Fibroblast of skin of right quadriceps (primary cell): Measurements from ENCODE around the gene BIRC2.

ENCODE experiments used
- DNase-seq: peaks from one replicate; pipeline ENCODE4 v3.0.0-alpha.2; 2013

BIRC2 gene

GRCh38 chr11:102375720-102376399 is 28.8 kb downstream of the BIRC2 start:
- DNase-seq = no peak

GRCh38 chr11:102377891-102378290 is 30.9 kb downstream of the BIRC2 start:
- no peak for DNase-seq

DNA sequence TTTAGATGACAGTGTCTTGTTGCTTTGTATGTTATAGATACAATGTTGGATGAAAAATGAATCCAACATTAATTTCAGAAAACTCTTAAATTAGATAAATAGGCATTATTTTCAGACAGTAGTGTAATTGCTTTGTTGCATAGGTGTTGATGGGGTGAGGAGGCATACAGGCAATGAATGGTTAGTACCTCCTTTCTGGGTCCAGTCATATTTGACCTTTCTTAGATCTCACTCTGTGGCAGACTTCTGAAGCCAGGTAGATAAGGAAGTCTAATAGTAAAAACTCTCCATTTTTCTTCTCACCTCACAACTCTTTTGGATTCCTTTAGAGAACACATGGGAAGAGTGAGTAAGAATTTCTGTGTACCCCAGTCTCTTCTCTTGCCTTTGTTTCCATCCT is 31.8 kb downstream of the BIRC2 start:
- no peak for DNase-seq

DNA sequence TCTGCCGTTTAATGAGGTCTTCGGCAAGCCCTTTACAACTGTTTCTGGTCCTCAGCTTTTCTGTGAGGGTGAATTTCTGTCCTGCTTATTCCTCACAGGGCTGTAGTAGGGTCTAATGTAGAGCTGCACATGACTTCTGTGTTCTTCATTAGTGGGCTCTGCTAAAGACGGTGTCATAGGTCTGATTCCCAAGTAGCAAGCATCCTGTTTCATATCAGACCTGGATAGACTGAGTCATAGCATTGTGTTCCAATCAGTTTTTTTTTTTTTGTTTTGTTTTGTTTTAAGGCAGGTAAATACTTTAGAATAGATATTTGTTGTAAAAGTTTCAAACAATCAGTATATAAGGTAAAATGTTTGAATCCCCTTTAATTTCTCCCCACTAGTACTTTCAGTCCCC is 35.4 kb downstream of the BIRC2 start:
- no peak for DNase-seq

DNA sequence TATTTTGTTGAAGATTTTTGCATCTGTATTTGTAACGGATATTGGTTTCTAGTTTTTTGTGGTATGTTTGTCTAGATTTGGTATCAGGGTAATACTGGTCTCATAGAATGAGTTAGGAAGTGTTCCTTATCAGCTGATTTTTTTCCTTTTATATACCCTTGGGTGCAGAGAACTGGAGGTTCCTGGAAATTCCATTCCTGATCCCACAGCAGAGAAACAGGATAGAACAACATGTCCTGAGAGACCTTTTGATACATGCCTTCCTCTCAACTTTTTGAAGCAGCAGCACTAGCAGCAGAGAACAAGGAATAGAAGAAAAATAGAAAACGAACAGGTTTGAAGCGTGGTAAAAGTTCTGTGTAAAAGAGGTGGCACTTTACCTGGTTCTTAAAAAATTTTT is 36.8 kb downstream of the BIRC2 start:
- DNase-seq = no peak

DNA sequence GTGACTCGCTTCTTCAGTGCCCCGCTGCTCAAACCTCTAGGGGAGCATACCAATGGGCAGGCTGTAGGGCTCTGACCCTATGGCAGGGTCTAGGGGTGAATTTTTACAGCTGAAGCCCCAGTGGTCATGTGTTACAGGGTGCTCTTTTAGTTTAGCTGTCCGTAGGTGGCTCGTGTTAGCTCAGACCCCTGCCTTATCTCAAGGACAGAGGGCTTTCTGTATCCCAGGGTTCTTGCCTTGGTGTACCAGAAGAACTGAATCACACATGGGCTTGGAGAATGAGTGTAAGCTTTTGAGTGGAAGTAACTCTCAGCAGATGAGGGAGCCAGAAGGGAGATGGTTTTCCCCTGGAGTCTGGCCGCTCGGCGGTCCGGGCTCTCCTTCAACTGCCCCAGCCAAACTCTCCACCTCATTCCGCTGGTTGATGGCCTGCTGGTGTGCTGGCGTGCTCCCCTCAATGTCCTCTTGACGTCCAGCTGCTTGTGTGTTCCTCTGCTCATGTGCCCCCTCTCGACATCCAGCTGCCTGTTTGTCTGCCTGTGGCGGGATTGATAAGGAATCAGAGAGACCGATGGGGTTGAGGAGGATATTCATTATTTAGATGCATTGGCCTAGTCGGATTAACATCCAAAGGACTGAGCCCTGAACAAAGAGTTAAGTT is 37.5 kb downstream of the BIRC2 start:
- DNase-seq = no peak

- DNase-seq = no peak
Measured at GRCh38 chr11:102385085-102386007, 38.3 kb downstream of the BIRC2 start.

DNA sequence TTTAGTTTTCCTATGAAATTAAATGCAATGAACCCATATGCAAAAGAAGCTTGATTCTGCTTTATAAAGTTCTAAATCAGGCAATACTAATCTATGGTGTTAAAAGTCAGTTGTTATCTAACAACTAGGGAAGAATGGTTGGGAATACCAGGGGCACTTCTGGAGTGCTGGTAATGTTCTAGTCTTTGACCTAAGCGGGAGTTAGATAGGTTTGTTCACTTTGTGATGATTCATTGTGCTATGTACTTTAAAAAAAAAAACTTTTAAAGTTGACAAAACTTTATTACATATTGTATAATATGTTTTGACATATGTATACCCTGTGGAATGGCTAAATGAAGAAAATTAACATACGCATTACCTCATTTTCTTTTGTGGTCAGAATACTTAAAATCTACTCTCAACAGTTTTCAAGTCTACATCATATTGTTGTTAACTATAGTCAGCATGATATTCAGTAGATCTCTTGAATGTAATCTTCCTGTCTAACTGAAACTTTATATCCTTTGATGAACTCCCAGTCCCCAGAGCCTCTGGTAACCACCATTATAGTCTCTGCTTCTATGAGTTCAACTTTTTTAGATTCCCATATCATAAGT is 39.2 kb downstream of the BIRC2 start:
- DNase-seq = no peak

DNA sequence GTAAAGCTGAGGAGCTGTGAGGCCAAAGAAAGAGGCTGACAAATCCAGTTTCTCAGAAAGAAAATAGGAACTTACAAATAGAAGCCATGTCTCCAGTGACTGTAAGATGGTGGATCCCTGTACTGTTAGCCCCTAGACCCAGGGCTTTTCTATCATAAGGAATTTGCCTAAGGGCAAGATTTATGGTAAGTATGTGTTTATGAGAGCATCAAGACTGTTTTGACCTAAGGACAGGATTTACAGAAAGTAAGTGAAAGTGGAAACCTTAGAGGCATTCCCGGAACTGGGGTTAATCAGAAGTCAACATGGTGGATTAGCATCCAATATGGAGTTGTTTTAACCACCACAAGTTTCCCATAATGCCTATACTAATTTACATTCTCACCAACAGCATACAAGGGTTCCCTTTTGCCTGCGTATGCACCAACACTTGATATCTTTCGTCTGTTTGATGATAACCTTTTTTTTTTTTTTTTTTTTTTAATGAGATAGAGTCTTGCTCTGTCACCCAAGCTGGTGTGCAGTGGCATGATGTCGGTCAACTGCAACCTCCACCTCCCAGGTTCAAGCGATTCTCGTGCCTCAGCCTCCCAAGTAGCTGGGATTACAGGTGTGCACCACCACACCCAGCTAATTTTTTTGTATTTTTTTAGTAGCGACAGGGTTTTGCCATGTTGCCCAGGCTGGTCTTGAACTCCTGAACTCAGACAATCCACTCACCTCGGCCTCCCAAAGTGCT is 40.2 kb downstream of the BIRC2 start:
- no peak for DNase-seq

- no peak for DNase-seq
Measured at GRCh38 chr11:102389253-102389652, 42.2 kb downstream of the BIRC2 start.

DNA sequence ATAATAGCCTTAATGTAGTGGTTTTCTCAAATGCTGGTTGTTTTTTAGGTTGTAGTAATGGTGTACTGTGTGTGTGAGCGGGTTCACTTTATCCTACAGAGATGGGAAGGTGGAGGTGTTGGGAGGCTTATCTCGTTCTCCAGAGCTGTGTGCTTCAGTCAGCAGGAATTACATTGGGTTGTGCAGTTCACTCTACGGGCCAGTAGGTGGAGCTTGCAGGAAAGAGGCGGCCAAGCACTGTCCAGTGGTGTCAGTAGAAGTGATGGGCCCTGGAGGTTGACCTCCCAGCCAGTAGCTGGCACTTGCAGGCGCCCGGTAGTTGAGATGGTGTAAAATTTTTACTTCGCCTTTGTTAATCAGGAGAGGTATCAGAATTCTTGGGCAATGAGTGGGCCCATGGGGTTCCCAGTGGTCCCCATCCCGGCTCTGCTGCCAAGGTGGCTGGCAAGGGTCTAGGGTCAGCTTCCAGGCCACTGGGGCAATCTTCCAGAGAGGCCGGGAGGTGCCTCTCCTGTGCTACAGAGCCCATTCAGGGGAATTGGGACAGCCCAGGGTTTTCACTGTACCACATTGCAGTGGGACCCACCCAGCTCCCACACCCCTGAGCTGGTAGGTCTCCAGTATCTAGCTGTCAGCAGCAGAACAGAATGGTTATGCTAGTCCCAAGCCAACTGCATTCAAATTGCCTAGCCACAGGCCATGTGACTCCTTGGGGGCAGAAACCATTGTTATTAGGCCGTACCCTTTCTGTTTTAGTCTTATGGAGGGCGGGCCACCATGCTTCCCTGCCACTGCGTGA is 43.9 kb downstream of the BIRC2 start:
- DNase-seq = peak; percentile 48

- DNase-seq = no peak
Measured at GRCh38 chr11:102391549-102392237, 44.7 kb downstream of the BIRC2 start.

GRCh38 chr11:102393272-102393730 is 46.3 kb downstream of the BIRC2 start:
- DNase-seq = no peak

- DNase-seq = no peak
Measured at GRCh38 chr11:102395720-102396393, 48.8 kb downstream of the BIRC2 start.

- DNase-seq = no peak
Measured at GRCh38 chr11:102396708-102397563, 49.9 kb downstream of the BIRC2 start.

GRCh38 chr11:102398297-102398696 is 51.3 kb downstream of the BIRC2 start:
- no peak for DNase-seq

DNA sequence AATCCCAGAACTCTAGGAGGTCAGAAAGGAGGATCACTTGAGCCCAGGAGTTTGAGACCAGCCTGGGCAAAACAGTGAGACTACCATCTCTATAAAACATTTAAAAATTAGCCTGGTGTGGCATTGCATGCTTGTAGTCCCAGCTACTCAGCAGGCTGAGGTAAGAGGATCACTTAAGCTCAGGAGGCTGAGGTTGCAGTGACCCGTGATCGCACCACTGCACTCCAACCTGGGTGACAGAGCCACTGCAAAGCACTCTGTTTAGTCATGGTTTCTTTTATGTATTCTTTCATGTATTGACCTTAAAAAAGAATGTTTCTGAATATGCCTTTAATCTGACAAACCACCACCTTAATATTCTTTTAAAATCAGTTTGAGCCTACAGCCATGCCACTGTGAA is 52.2 kb downstream of the BIRC2 start:
- no peak for DNase-seq

GRCh38 chr11:102400603-102401002 is 53.6 kb downstream of the BIRC2 start:
- DNase-seq = no peak

- DNase-seq = no peak
Measured at GRCh38 chr11:102401905-102402304, 54.9 kb downstream of the BIRC2 start.
